NCI-H1436 treated with DMSO at 0.1 percent for 48 hours (cell line): ENCODE measurements around the gene MAFG.
"Not testable (repeated sequence)": the region's sequence is repeated elsewhere in the genome, so short reads cannot be mapped to it uniquely, and the experiment has no call there.

Experiments
- DNase-seq: peaks from one replicate; lab custom pipeline; 2025; lab: John Stamatoyannopoulos, UW

MAFG gene

GRCh38 chr17:81958633-81959342 is 31.3 kb upstream of the MAFG start:
- DNase-seq = no peak

DNA sequence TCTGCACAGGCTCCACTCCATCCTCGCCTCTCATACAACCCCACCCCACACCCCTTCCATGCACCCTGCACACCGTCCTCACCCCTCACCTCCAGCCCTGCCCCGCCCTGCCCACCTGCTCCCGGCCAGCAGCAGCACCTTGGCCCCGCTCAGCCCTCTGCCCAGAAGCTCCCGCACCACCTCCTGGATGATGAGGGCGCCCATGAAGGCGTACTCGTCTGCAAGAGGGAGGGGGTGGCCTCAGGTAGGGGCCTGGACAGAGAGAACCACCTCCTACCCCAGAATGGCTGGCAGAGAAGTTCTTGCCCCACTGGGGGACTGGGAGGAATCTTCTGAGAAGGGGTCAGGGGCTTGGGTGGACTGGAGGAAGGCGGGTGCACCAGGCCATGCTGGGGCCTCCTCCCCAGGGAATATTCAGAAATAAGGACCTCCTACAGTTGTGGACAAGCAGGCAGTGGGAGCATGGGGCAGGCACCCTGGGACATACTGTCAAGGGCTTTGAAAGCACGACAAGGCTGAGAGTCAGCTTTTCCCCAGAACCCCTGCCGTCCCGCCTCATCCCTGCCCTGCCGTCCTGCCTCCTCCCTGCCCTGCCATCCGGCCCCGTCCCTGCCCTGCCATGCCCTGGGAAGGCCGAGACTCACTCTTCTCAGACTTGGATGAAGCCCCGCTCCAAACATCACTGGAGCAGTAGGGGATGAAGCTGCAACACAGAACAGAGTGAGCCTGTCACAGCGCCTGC is 30.3 kb upstream of the MAFG start:
- no peak for DNase-seq

DNA sequence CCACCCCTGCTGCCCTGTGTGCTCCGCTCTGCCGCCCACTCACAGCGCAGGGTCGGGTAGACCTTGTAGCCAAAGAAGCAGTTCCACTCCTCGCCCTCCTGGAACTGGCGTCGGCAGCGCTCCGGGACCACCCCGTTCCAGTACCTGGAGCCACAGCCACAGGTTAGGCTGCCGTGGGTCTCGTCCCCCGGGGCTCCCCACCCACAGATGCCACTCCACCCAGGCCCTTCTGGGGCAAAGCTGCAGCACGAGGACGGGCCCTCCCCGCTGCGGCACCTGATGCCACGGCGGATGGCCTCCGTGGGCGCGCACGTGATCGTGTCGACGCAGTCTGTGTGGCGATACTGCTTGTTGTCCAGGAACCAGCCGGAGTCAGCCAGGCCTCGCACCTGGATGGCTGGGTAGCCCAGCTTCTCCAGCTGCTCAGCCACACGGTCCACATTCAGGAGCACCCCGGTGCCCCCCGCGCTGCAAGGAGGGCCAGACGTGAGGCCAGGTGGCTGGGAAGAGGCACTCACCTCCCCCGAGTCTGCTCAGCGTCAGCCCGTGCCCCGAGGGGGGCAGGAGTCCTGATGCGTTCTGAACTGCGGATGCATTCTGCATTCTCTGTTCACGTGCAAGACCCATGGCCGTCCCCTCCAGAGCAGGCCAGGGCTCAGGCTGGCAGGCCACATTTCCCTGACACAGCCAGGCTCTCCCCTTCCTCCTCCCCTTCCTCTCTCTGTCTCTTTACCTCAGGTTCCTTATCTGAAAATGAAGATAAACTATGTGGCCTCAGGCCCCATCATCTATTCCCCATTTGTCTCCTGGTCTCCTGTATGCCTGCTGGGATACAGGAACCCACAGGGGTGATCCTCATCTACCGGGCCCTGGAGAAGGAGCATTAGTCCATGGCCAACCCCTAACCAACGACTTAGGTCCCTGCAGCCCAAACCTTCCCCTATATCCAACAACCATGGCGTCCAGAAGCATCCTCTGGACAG is 29.4 kb upstream of the MAFG start:
- DNase-seq = no peak

DNA sequence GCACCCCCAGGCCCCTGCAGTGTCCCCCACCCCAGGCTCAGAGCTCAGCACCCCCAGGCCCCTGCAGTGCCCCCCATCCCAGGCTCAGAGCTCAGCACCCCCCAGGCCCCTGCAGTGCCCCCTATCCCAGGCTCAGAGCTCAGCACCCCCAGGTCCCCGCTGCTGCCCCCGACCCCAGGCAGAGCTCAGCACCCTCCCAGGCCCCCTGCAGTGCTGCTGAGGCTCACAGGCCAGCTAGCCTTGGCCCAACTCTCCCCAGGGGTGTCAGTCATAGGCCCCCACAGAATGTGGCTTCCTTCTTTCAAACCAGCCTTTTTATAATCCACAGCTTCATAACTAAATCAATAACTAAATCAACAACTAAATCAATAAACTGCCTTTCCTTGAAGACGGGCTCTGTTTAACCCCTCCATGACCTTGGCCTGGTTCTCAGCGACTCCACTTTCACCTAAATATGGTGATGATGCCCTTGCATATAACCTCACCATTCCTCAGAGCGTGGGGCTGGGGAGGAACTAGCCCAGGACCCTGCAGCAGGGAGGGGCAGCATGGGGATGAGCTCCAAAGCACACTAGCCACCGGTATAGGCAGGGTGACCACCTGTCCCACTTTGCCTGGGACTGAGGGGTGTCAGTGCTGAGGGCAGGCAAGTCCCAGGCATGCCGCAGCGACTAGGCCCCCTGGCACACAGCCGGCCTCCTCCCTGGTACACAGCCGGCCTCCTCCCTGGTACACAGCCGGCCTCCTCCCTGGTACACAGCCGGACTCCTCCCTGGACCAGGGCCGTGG is 28.4 kb upstream of the MAFG start:
- no peak for DNase-seq

GRCh38 chr17:81955058-81955681 is 27.6 kb upstream of the MAFG start:
- DNase-seq = no peak

GRCh38 chr17:81954131-81955057 is 26.9 kb upstream of the MAFG start:
- no peak for DNase-seq

- DNase-seq = not testable (repeated sequence)
Observed at GRCh38 chr17:81953443-81953842, 25.9 kb upstream of the MAFG start.

DNA sequence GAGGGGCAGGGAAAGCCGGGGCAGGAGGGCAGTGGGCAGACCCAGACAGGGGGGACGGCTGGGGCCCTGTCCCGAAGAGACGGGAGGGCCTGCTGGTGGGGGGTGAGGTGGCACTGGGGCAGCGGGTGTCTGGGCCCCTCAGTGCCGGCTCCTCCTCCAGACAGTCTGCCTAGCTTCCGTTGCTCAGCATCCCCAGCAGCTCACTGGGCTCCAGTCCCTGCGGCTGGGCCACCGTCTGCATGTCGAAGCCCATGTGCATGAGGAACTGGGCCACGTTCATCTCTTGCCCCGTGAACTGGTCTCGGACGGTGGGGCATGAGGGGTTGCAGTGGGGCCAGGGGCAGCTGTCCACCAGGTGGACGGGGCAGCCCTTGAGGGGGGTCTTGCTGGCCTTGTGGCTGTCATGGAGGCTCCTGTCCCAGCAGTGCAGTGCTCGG is 25.3 kb upstream of the MAFG start:
- no peak for DNase-seq

DNA sequence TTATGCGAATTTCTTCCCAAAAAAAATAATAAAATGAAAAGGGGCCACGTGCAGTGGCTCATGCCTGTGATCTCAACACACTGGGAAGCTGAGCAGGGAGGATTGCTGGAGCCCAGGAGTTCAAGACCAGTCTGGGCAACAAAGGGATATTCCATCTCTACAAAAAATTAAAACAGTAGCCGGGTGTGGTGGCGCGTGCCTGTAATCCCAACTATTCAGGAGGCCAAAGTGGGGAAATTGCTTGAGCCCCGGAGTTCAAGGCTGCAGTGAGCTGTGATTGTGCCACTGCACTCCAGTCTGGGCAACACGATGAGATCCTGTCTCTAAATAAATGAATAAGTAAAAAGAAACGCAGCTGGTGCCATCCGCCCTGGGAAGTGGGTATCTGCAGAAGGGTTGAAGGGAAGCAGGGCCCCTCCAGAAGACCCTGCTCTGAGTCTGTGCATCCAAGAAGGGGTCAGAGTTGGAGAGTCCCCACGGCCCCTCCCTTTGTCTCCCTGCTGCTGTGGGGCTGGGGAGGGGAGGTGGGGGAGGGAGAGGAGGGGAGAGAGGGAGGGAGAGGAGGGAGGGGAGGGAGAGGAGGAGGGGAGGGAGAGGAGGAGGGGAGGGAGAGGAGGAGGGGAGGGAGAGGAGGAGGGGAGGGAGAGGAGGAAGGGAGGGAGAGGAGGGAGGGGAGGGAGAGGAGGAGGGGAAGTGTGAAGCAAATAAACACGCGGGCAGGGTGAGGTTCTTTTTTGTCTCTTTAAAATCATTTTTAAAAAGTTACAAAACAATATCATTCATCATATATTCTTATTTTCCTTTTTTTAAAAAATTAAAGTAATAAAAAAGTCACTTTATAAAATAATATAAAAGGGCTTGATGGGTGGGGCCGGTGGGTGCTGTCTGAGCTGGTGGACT is 24.5 kb upstream of the MAFG start:
- DNase-seq = no peak

DNA sequence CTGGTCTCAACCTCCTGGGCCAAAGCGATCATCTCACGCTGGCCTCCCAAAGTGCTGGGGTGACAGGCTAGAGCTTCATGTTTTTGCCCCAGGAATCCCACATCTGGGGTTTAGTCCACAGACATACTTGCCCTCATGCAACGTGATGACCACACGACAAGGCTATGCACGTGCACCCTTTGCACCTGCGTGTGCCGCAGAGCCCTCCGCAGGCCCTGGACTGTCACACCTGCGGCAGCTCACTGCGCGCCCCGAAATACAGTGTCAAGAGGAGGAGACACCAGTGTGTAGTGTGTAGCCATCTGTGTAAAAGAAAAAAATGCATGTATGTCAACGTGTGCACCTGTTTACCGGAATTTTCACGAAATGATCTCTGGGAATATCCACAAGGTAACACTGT is 23.0 kb upstream of the MAFG start:
- no peak for DNase-seq

DNA sequence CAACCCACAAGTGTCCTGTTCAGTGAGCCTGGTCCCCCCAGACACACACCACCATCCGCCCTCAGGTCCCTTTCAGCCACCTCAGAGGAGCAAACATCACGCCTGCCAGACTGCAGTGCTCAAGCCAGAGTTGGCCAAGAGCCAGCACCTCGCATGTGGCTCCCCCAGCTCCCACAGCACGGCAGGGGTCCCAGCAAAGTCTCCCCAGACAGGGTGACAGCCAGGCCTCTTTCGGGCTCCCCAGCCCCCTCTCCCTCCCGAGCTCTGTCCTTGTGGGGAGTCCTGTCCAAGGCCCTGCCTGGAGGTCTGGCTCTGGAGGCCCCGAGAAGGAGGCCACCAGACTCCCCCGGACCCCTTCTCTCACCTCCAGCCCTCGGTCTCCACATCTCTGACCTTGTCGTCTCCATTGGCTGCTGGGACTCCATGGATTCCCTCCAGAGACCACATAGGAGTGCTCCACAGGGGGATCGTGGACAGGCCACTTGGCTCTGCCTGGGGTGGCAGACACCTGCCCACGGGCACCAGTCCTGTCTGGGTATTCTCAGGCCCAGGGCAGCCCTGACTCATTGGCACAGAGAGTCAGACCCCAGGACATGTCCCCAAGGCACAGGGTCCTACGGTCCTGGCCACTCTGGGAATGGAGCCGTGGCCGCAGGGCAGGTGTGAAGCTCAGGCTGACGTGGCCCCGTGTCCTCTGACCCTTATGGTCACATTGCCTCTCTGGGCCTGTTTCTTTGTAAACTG is 21.3 kb upstream of the MAFG start:
- DNase-seq = no peak

DNA sequence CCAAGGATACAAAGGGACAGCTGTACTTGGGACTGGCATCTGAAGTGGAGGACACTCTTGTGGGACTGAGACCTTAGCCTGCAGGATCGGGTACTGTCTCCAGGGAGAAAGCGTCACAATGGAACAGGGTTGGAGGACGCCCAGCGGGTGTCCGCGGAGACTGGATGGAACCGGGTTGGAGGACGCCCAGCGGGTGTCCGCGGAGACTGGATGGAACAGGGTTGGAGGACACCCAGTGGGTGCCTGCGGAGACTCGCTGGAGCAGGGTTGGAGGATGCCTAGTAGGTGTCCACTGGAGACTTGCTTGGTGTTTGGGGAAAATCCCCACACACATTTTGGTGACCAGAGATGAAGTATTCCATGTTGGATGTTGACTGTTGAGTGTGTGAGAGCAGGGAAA is 19.7 kb upstream of the MAFG start, which contains the start of gene MYADML2:
MYADML2 (minus strand) TSS at position 45 of the 400 bp plus-strand sequence. CDS start 5,492 bp downstream, outside the sequence.
- DNase-seq = no peak

- DNase-seq = no peak
Observed at GRCh38 chr17:81944858-81945257, 17.3 kb upstream of the MAFG start.

DNA sequence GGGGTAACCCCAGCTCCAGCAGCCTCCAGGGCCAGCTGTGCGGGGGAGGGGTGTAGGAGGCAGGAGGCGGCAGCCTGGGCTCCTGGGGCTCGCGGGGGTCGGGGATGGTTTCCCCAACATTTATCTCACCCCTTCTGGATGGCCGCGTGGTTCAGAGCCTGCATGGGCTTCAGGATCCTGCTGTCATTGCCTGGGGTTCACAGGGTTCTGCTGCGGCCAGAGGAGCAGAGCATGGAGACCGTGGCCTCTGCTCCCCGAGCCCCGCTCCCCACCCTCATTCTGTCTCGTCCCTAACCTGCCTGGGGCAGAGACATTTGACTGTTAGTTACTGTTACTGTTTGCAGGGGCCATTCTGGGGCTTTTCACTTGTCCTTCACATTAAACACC is 14.6 kb upstream of the MAFG start:
- DNase-seq = no peak

GRCh38 chr17:81941484-81942166 is 14.1 kb upstream of the MAFG start:
- no peak for DNase-seq

DNA sequence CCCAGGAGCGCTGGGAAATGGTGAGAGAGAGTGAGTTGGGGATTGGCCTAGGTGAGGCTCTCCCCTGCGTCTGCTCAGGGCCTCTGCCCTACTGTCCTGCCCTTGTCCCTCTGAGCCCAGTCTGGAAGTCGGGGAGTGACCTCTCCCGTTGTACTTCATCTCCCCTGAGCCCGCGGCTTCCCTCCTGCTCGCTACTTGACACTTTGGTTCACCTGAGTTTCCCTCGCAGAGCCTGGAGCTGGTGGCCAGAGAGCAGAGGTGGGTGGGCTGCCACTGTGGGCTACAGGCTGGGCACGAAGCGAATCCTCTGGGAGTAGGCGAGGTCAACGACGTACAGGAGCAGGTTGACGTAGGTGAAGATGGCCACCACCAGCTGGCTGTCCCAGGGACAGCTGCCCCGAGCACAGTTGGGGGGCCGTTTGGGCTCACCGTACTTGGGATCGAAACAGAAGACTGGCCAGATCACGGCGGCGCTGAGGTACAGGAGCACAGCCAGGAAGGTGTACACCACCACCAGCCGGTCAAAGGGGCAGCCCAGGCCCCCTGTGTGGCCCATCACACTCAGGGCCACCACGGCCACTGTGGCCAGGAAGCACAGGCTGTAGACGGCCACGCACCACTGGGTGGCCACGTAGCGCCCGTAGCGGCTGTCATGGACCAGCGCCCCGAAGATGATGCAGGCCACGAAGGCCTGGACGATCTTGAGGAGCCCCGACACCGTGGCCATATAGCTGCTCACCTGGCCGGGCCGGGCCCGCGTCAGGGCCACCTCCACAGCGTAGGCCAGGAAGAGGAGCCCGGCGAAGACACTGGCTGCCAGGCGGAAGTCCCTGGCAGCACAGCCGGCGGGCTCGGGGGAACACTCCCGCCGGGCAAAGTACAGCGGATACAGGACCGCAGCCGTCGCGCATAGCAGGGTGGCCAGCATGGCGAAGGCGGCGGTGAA is 13.3 kb upstream of the MAFG start:
- no peak for DNase-seq
